Endothelial cell of umbilical vein (primary cell): ENCODE results near the gene RBSN. TPM values are rescaled to one million over a fixed set of nuclear protein-coding genes. Genes with fewer than 3 reads are reported as not detected.

ENCODE experiments used
- BruUV-seq: library from RNA; stranded (reverse); fragments of 400-500 nt; replicated peaks from 2 replicates; lab custom pipeline; 2021; lab: Mats Ljungman, UMichigan
- CTCF ChIA-PET: fragments of 300-600, 350-600 bp; sonication (Branson Sonifier 250); formaldehyde crosslinking; loops from one replicate; lab custom pipeline; 2021; ENCODE audit warnings: antibody characterized with exemption, inconsistent platforms; lab: Charles Lee
- POLR2A ChIA-PET: fragments of 300-600, 350-600 bp; sonication (Branson Sonifier 250); formaldehyde crosslinking; loops from one replicate; lab custom pipeline; 2021; ENCODE audit warnings: antibody characterized with exemption, inconsistent platforms; lab: Charles Lee
- DNase-seq: peaks from one replicate; pipeline ENCODE4 v3.0.0-alpha.2; 2011; ENCODE audit warnings: low read depth, low spot score
- FAIRE-seq: peaks from 2 replicates; lab custom pipeline; 2011; peaks lifted over from hg19 to GRCh38; lab: Jason Lieb, UNC
- H2AFZ ChIP-seq: 2 replicates; pipeline ENCODE4 v1.6.0; 2012; ENCODE audit warnings: low read depth, low read length, control low read depth, inconsistent platforms
- H3K27ac ChIP-seq: 2 replicates; pipeline ENCODE4 v1.5.1; 2011; ENCODE audit warnings: low read depth, mild to moderate bottlenecking, control low read depth, low read length, moderate library complexity; ENCODE audit not compliant: insufficient read depth
- H3K27me3 ChIP-seq, 2 experiments: 2 replicates each; pipeline versions ENCODE4 v1.6.0 to v1.6.1; 2011; ENCODE audit warnings: low read length in 2 of 2, mixed read lengths in 1 of 2; ENCODE audit not compliant: control insufficient read depth in 2 of 2, insufficient read depth in 2 of 2
- H3K36me3 ChIP-seq, 2 experiments: 2 replicates in 1 of 2; 3 replicates in 1 of 2; pipeline ENCODE4 v1.5.1; 2011; ENCODE audit warnings: low read length in 2 of 2, mild to moderate bottlenecking in 1 of 2, moderate library complexity in 1 of 2; ENCODE audit not compliant: control insufficient read depth in 2 of 2, insufficient read depth in 2 of 2; ENCODE audit errors: extremely low read depth in 1 of 2
- H3K4me1 ChIP-seq: 3 replicates; pipeline ENCODE4 v1.5.1; 2011; ENCODE audit warnings: mild to moderate bottlenecking, low read length; ENCODE audit not compliant: control insufficient read depth, insufficient read depth; ENCODE audit errors: extremely low read depth
- H3K4me2 ChIP-seq: 2 replicates; pipeline ENCODE4 v1.6.1; 2011; ENCODE audit warnings: low read length, control low read depth, mixed read lengths; ENCODE audit not compliant: insufficient read depth
- H3K4me3 ChIP-seq, 3 experiments: fragments of 200-600 bp in 1 of 3; sonication (generic), shearing (Covaris generic) in 1 of 3; replicated peaks in 1 of 3; 2 replicates each; pipeline ENCODE4 v1.5.1; 2011 to 2016; ENCODE audit warnings: control low read depth in 3 of 3, low read length in 3 of 3, mild to moderate bottlenecking in 2 of 3, inconsistent platforms in 1 of 3, low read depth in 1 of 3, moderate library complexity in 1 of 3; ENCODE audit not compliant: insufficient read depth in 1 of 3
- H3K79me2 ChIP-seq: 2 replicates; pipeline ENCODE4 v1.6.0; 2012; ENCODE audit warnings: low read length, inconsistent platforms; ENCODE audit not compliant: control insufficient read depth, insufficient read depth
- H3K9ac ChIP-seq: replicated peaks from 2 replicates; pipeline ENCODE3; 2011; ENCODE audit warnings: low read length, control low read depth; ENCODE audit not compliant: insufficient read depth; ENCODE audit errors: extremely low read depth
- H3K9me1 ChIP-seq: replicated peaks from 3 replicates; pipeline ENCODE4 v1.6.0; 2011; ENCODE audit warnings: mild to moderate bottlenecking, low read length; ENCODE audit not compliant: control insufficient read depth, insufficient read depth; ENCODE audit errors: extremely low read depth
- H3K9me3 ChIP-seq: replicated peaks from 2 replicates; pipeline ENCODE4 v1.5.1; 2012; ENCODE audit warnings: low read length, inconsistent platforms; ENCODE audit not compliant: control insufficient read depth, insufficient read depth
- H4K20me1 ChIP-seq: replicated peaks from 2 replicates; pipeline ENCODE3; 2011; ENCODE audit warnings: mild to moderate bottlenecking, low read length; ENCODE audit not compliant: control insufficient read depth, insufficient read depth; ENCODE audit errors: extremely low read depth
- EZH2 ChIP-seq: IDR thresholded peaks from 2 replicates; pipeline ENCODE4 v1.6.1; 2012; ENCODE audit warnings: borderline replicate concordance, low read depth, mild to moderate bottlenecking, moderate library complexity, low read length, inconsistent platforms; ENCODE audit not compliant: severe bottlenecking
- FOS ChIP-seq: IDR thresholded peaks from 2 replicates; pipeline ENCODE4 v1.6.1; 2011; ENCODE audit warnings: mild to moderate bottlenecking, low read length, moderate library complexity, borderline replicate concordance; ENCODE audit not compliant: insufficient read depth
- GATA2 ChIP-seq: IDR thresholded peaks from 2 replicates; pipeline ENCODE4 v1.7.0; 2011; ENCODE audit warnings: low read depth, mild to moderate bottlenecking, moderate library complexity, mixed read lengths, low read length; ENCODE audit not compliant: insufficient read length, insufficient read depth
- JUN ChIP-seq: IDR thresholded peaks from 2 replicates; pipeline ENCODE4 v1.6.1; 2011; ENCODE audit warnings: borderline replicate concordance, low read depth; ENCODE audit not compliant: insufficient read length, insufficient read depth
- MYC ChIP-seq: IDR thresholded peaks from one replicate; pipeline ENCODE4 v1.6.1; 2011; ENCODE audit warnings: mild to moderate bottlenecking, low read depth, low read length
- POLR2A ChIP-seq: IDR thresholded peaks from 2 replicates; pipeline ENCODE4 v1.6.1; 2012; ENCODE audit warnings: low read depth, mild to moderate bottlenecking, control low read depth, low read length
- POLR2AphosphoS5 ChIP-seq: IDR thresholded peaks from 2 replicates; pipeline ENCODE4 v1.6.1; 2012; ENCODE audit warnings: low read depth, mild to moderate bottlenecking, control low read depth, low read length, moderate library complexity; ENCODE audit not compliant: insufficient read depth
- dilution Hi-C: fragments of 300-500 bp; cut with MboI; formaldehyde crosslinking; loops from one replicate; pipeline ENCODE4 v1.15.0; 2019; ENCODE audit warnings: low sequenced_read_pairs; ENCODE audit not compliant: extremely low pct_ligation_motif_present
- intact Hi-C: fragments of 100-400 bp; cut with micrococcal nuclease; formaldehyde crosslinking; loops from one replicate; pipeline ENCODE4 v1.10.0; 2022
- polyA plus RNA-seq, 4 experiments: library from polyadenylated mRNA; depleted of rRNA in 3 of 4; stranded (reverse) in 3 of 4; unstranded in 1 of 4; fragments of >200 nt; gene quantifications; 2 replicates each; pipeline versions ENCODE4 v1.2.1 to v1.2.3, GENCODE V29; 2011 to 2012; ENCODE audit warnings: missing spikeins in 1 of 4
- total RNA-seq: library from RNA; stranded (reverse); gene quantifications from 2 replicates; pipeline ENCODE4 v1.2.3, GENCODE V29; 2021
- TF ChIP-seq, protein P1 (sequence below): IDR thresholded peaks from 2 replicates; pipeline ENCODE4 v1.6.1; 2011; ENCODE audit not compliant: insufficient read depth, insufficient read length
- TF ChIP-seq, protein P2 (sequence below), 2 donors: IDR thresholded peaks; 1 replicate in 1 of 2; 2 replicates in 1 of 2; pipeline ENCODE4 v1.5.1; 2011; ENCODE audit warnings: low read length in 2 of 2, mild to moderate bottlenecking in 2 of 2, moderate library complexity in 2 of 2, control low read depth in 1 of 2, inconsistent platforms in 1 of 2, low read depth in 1 of 2; ENCODE audit not compliant: insufficient read depth in 1 of 2; ENCODE audit errors: extremely low read depth in 1 of 2

RBSN gene
- total and polyA plus RNA-seq, 2 donors (not counting 3 experiments of a cell fraction or from before 2014, with no cell fraction given) = 6.7 to 23.6 TPM

DNA sequence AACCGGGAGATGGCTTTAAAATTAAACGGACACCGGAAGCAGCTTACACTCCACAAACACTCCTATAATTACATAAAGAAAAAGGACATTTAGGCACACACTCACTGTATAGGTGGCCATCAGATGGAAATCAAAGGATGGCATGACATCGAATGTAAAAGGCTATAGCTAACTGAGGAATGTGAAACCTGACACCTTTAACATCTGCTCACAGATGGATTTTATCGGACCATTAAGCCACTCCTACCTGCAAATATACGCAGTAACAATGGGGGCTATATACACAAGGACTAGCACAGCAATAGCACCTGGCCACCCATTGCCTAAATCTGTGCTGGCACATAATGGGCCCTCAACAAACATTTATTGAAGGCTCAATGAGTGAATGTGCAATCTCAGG, 14.5 kb upstream of the RBSN start:
- ChIA-PET CTCF (interaction anchor here (1.2 kb wide), 1 partner anchor 92 kb away, joined by 3 read pairs; the partner anchor contains the start of gene CAPN7), POLR2A (no interaction called here)
- H3K27ac ChIP-seq = no peak overlapping the region
- no TSS peak for BruUV-seq
- dilution Hi-C loops = no loop called here
- no peaks in the 10 kb centered on the region for H3K4me1 ChIP-seq
- H3K27me3 ChIP-seq = peaks cover 2 to 15% of the 10 kb centered on the region in 2 experiments
- no peaks in the 10 kb centered on the region for H3K9me1 ChIP-seq
- no peak overlapping the region for H3K4me3 ChIP-seq
- DNase-seq (no peak), FAIRE-seq (no peak)
- TF ChIP-seq EZH2 = no peak
- no peak for TF ChIP-seq GATA2
- TF ChIP-seq FOS = no peak
- TF ChIP-seq MYC = no peak
- TF ChIP-seq, protein P1, sequence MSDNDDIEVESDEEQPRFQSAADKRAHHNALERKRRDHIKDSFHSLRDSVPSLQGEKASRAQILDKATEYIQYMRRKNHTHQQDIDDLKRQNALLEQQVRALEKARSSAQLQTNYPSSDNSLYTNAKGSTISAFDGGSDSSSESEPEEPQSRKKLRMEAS = no peak
- TF ChIP-seq, protein P2, sequence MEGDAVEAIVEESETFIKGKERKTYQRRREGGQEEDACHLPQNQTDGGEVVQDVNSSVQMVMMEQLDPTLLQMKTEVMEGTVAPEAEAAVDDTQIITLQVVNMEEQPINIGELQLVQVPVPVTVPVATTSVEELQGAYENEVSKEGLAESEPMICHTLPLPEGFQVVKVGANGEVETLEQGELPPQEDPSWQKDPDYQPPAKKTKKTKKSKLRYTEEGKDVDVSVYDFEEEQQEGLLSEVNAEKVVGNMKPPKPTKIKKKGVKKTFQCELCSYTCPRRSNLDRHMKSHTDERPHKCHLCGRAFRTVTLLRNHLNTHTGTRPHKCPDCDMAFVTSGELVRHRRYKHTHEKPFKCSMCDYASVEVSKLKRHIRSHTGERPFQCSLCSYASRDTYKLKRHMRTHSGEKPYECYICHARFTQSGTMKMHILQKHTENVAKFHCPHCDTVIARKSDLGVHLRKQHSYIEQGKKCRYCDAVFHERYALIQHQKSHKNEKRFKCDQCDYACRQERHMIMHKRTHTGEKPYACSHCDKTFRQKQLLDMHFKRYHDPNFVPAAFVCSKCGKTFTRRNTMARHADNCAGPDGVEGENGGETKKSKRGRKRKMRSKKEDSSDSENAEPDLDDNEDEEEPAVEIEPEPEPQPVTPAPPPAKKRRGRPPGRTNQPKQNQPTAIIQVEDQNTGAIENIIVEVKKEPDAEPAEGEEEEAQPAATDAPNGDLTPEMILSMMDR (IDR thresholded peaks at IDR 0.05; ENCODE audit: extremely low read depth in 1 of 2, insufficient read depth in 1 of 2, low read depth in 1 of 2, low read length in 2 of 2) = no peak
- no peak for TF ChIP-seq JUN
- no peak for TF ChIP-seq POLR2AphosphoS5
- no peak for TF ChIP-seq POLR2A
- H3K9ac ChIP-seq = no peak overlapping the region
- H2AFZ ChIP-seq = no peak overlapping the region
- no peaks in the 10 kb centered on the region for H3K79me2 ChIP-seq
- intact Hi-C loops = no loop called here
- no peaks in the 10 kb centered on the region for H3K36me3 ChIP-seq
- H3K9me3 ChIP-seq = no peaks in the 10 kb centered on the region
- no peak overlapping the region for H3K4me2 ChIP-seq
- H4K20me1 ChIP-seq = no peaks in the 10 kb centered on the region
